ENCODE results near the gene TAF12. TPM values are rescaled to one million over a fixed set of nuclear protein-coding genes. Genes with fewer than 3 reads are reported as not detected.
"Not testable (repeated sequence)": the region's sequence is repeated elsewhere in the genome, so short reads cannot be mapped to it uniquely, and the experiment has no call there.

The TAF12 gene
- total and polyA plus RNA-seq, 2 of the 4 experiments (the other 2 are of a cell fraction): 28.8 to 31.7 TPM

DNA sequence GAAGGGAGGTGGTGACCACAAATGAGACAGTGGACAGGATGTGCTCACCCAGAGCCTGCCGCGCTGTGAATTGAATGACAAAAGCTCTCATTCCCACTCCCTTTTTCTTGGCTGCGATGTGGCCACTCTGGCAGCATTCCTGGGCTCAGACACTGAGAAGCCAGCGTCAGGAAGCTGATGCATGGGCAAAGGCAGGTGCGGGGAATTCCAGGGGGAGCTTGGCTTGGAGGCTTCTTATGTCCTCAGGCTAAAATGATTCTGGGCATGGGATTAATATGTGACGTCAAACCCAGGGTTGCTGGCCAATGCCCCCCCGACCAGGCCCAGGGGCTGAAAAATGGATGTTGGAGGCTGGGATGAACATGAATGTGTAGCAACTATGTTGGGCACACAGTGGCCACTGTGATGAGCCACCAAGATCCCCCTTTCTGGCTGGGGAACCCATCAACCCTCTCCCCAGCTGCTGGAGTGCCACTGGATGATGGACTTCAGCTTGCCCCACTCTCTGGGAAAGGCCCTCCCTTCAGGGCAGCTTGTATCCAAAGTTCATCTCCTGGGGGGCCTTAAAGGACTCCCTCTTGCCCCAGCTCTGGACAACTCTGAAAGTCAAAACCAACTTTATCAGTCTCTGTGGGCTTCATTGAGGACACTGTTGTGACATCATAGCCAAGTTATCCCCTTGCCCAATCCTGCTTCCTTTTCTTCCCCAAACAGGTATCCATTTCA lies 48.0 kb downstream of the TAF12 start:
- H3K23ac ChIP-seq (ENCODE audit: low read depth, low read length); H3K18ac ChIP-seq (ENCODE audit: low read depth, low read length); H4K5ac ChIP-seq (ENCODE audit: low read depth, low read length); H3K4me1 ChIP-seq (ENCODE audit: control insufficient read depth, insufficient read depth, low read length); in situ Hi-C loops (cut with MboI; ENCODE audit: low sequenced_read_pairs); H3K14ac ChIP-seq (replicated peaks; ENCODE audit: low read depth, low read length); H3K36me3 ChIP-seq (ENCODE audit: control insufficient read depth, insufficient read depth, low read length); H4K20me1 ChIP-seq (ENCODE audit: insufficient read depth, low read length); H3K9me1 ChIP-seq (ENCODE audit: insufficient read depth, low read length); H2AFZ ChIP-seq (replicated peaks; ENCODE audit: low read length, poor library complexity); H4K8ac ChIP-seq (ENCODE audit: low read depth in 2 of 2, low read length in 2 of 2); intact Hi-C loops (cut with micrococcal nuclease); H3K4ac ChIP-seq (ENCODE audit: low read depth, low read length); H3K9me3 ChIP-seq (ENCODE audit: control insufficient read depth, insufficient read depth, low read length); H2AK9ac ChIP-seq (replicated peaks; ENCODE audit: low read depth, low read length, poor library complexity); H3K9ac ChIP-seq (ENCODE audit: low read depth, low read length); H2BK120ac ChIP-seq (ENCODE audit: low read depth, low read length); H2BK20ac ChIP-seq (ENCODE audit: low read depth, low read length); H3K27me3 ChIP-seq (ENCODE audit: control insufficient read depth, insufficient read depth, low read length); BruUV-seq (replicated peaks); H3K4me3 ChIP-seq (ENCODE audit: insufficient read depth, low read depth, low read length); H2AK5ac ChIP-seq (ENCODE audit: low read depth, low read length); H3K79me1 ChIP-seq (ENCODE audit: low read depth in 1 of 2, low read length in 2 of 2); DNase-seq; ATAC-seq (ENCODE audit: low read depth); H2BK5ac ChIP-seq (ENCODE audit: low read depth, low read length, poor library complexity, severe bottlenecking); H3K27ac ChIP-seq (ENCODE audit: insufficient read depth, low read length); CTCF ChIA-PET; H2BK15ac ChIP-seq (ENCODE audit: low read depth, low read length); H3K4me2 ChIP-seq (ENCODE audit: low read depth, low read length); H3K56ac ChIP-seq (ENCODE audit: extremely low read depth, insufficient read depth, low read length); H4K91ac ChIP-seq (ENCODE audit: insufficient read depth, low read depth, low read length); dilution Hi-C loops (cut with HindIII; ENCODE audit: low sequenced_read_pairs, unreplicated experiment): not testable (repeated sequence)
- POLR2A ChIA-PET (ENCODE audit: unreplicated experiment): interaction anchor here (0.7 kb wide), 1 partner anchor 83 kb away, joined by 4 read pairs; no protein-coding TSS in a partner anchor
- 100% methylated on average over 1 of the region's 7 CpGs; no CpG with 5 or more reads in 1 of the 2 experiments for WGBS, 2 experiments (ENCODE audit: extremely low coverage in 2 of 2, insufficient read length in 1 of 2)

- H2AK5ac ChIP-seq (ENCODE audit: low read depth, low read length); H2BK15ac ChIP-seq (ENCODE audit: low read depth, low read length); H2AK9ac ChIP-seq (replicated peaks; ENCODE audit: low read depth, low read length, poor library complexity); H2BK20ac ChIP-seq (ENCODE audit: low read depth, low read length); H3K4me3 ChIP-seq (ENCODE audit: insufficient read depth, low read depth, low read length); dilution Hi-C loops (cut with HindIII; ENCODE audit: low sequenced_read_pairs, unreplicated experiment); H3K56ac ChIP-seq (ENCODE audit: extremely low read depth, insufficient read depth, low read length); H2AFZ ChIP-seq (replicated peaks; ENCODE audit: low read length, poor library complexity); H3K4me2 ChIP-seq (ENCODE audit: low read depth, low read length); H2BK120ac ChIP-seq (ENCODE audit: low read depth, low read length); in situ Hi-C loops (cut with MboI; ENCODE audit: low sequenced_read_pairs); H3K14ac ChIP-seq (replicated peaks; ENCODE audit: low read depth, low read length); H3K36me3 ChIP-seq (ENCODE audit: control insufficient read depth, insufficient read depth, low read length); H3K27me3 ChIP-seq (ENCODE audit: control insufficient read depth, insufficient read depth, low read length); H4K5ac ChIP-seq (ENCODE audit: low read depth, low read length); H3K79me1 ChIP-seq (ENCODE audit: low read depth in 1 of 2, low read length in 2 of 2); H3K27ac ChIP-seq (ENCODE audit: insufficient read depth, low read length); H3K23ac ChIP-seq (ENCODE audit: low read depth, low read length); H2BK5ac ChIP-seq (ENCODE audit: low read depth, low read length, poor library complexity, severe bottlenecking); H3K18ac ChIP-seq (ENCODE audit: low read depth, low read length); H3K4ac ChIP-seq (ENCODE audit: low read depth, low read length); H4K91ac ChIP-seq (ENCODE audit: insufficient read depth, low read depth, low read length); H3K4me1 ChIP-seq (ENCODE audit: control insufficient read depth, insufficient read depth, low read length); DNase-seq; CTCF ChIA-PET; H3K9me3 ChIP-seq (ENCODE audit: control insufficient read depth, insufficient read depth, low read length); H3K9ac ChIP-seq (ENCODE audit: low read depth, low read length); BruUV-seq (replicated peaks); H3K9me1 ChIP-seq (ENCODE audit: insufficient read depth, low read length); H4K20me1 ChIP-seq (ENCODE audit: insufficient read depth, low read length); H4K8ac ChIP-seq (ENCODE audit: low read depth in 2 of 2, low read length in 2 of 2); ATAC-seq (ENCODE audit: low read depth); POLR2A ChIA-PET (ENCODE audit: unreplicated experiment); intact Hi-C loops (cut with micrococcal nuclease): not testable (repeated sequence)
- no CpG with 5 or more reads among the region's 3 CpGs for WGBS, 2 experiments (ENCODE audit: extremely low coverage in 2 of 2, insufficient read length in 1 of 2)
Observed at GRCh38 chr1:28593988-28594356, 48.9 kb downstream of the TAF12 start.

Measured in IMR-90 (cell line).